ENCODE results near the gene KCNG2. TPM values are rescaled to one million over a fixed set of nuclear protein-coding genes. Genes with fewer than 3 reads are reported as not detected.

The KCNG2 gene
- total and polyA plus RNA-seq, 2 donors (not counting 1 experiment from before 2014, with no cell fraction given), result not detected

GRCh38 chr18:79919089-79919488 lies 121.4 kb downstream of the KCNG2 start:
- ATAC-seq (ENCODE audit: low read depth), result no peak
- CTCF ChIA-PET, result no interaction called here

More at GRCh38 chr18:79919089-79919488, 121.4 kb downstream of the KCNG2 start:
- POLR2A ChIA-PET, result no interaction called here
- no peak overlapping the region for H3K4me3 ChIP-seq (ENCODE audit: control extremely low read depth in 1 of 5, extremely low read depth in 1 of 5, insufficient read depth in 1 of 5, low read depth in 2 of 5, low read length in 4 of 5)
- H3K27me3 Mint-ChIP-seq, result no peaks in the 10 kb centered on the region
- H3K9ac ChIP-seq (ENCODE audit: low read length), result no peak overlapping the region
- WGBS (ENCODE audit: insufficient coverage), result 99% methylated on average over 17 of the region's 19 CpGs
- H3K9me3 ChIP-seq (ENCODE audit: control extremely low read depth in 1 of 3, control insufficient read depth in 2 of 3, insufficient read depth in 1 of 3, low read length in 2 of 3), result peaks cover 0 to 23% (median 0%) of the 10 kb centered on the region in 3 donors
- H3K79me2 ChIP-seq (ENCODE audit: control insufficient read depth, insufficient read depth, low read length), result peaks cover 71% of the 10 kb centered on the region
- H3K4me1 Mint-ChIP-seq, result peaks cover 14% of the 10 kb centered on the region
- no peak overlapping the region for H3K4me3 Mint-ChIP-seq
- H3K27ac Mint-ChIP-seq, result no peak overlapping the region
- no peak overlapping the region for H3K27ac ChIP-seq (ENCODE audit: low read length in 2 of 2)
- TF ChIP-seq CTCF (IDR thresholded peaks at IDR 0.05), result no peak
- TF ChIP-seq EZH2 (IDR thresholded peaks at IDR 0.05; ENCODE audit: borderline replicate concordance, insufficient read depth, low read depth, low read length, poor library complexity, severe bottlenecking), result no peak
- no peaks in the 10 kb centered on the region for H3K9me3 Mint-ChIP-seq (ENCODE audit: insufficient read depth)
- H3K36me3 ChIP-seq (replicated peaks in 1 of 2; ENCODE audit: control extremely low read depth in 1 of 2, control insufficient read depth in 1 of 2, extremely low read depth in 1 of 2, insufficient read depth in 2 of 2, low read length in 1 of 2), result peaks cover 0 to 39% of the 10 kb centered on the region in 2 experiments
- intact Hi-C loops (cut with micrococcal nuclease), result no loop called here
- no peaks in the 10 kb centered on the region for H3K27me3 ChIP-seq (replicated peaks in 1 of 4; ENCODE audit: control extremely low read depth in 1 of 4, control insufficient read depth in 3 of 4, insufficient read depth in 4 of 4, low read length in 3 of 4)
- peaks cover 7 to 8% of the 10 kb centered on the region in 2 donors for H3K4me1 ChIP-seq (ENCODE audit: control insufficient read depth in 2 of 2, insufficient read depth in 2 of 2, low read length in 2 of 2)
- no peak for DNase-seq
- no peak overlapping the region for H3K4me2 ChIP-seq (replicated peaks; ENCODE audit: low read depth, low read length, poor library complexity, severe bottlenecking)
- no peak overlapping the region for H2AFZ ChIP-seq (ENCODE audit: insufficient read depth, low read depth, low read length, poor library complexity, severe bottlenecking)
- H4K20me1 ChIP-seq (ENCODE audit: control insufficient read depth, insufficient read depth, low read length, poor library complexity, severe bottlenecking), result peaks cover 67% of the 10 kb centered on the region
